BLaER1 (cell line): ENCODE measurements around the gene SEMA6D.

Source experiments
- H3K27ac ChIP-seq: shearing (Covaris generic); formaldehyde crosslinking; 2 replicates; pipeline ENCODE4 v1.8.1; 2022
- H3K27me3 ChIP-seq: shearing (Covaris generic); formaldehyde crosslinking; 2 replicates; pipeline ENCODE4 v1.8.1; 2022
- H3K36me3 ChIP-seq: shearing (Covaris generic); formaldehyde crosslinking; 2 replicates; pipeline ENCODE4 v1.8.1; 2022
- H3K4me1 ChIP-seq: shearing (Covaris generic); formaldehyde crosslinking; 2 replicates; pipeline ENCODE4 v1.8.1; 2022
- H3K4me2 ChIP-seq: shearing (Covaris generic); formaldehyde crosslinking; 2 replicates; pipeline ENCODE4 v1.8.1; 2022
- H3K4me3 ChIP-seq: shearing (Covaris generic); formaldehyde crosslinking; 2 replicates; pipeline ENCODE4 v1.8.1; 2022
- H3K9ac ChIP-seq: shearing (Covaris generic); formaldehyde crosslinking; 2 replicates; pipeline ENCODE4 v1.8.1; 2022
- H3K9me3 ChIP-seq: shearing (Covaris generic); formaldehyde crosslinking; 2 replicates; pipeline ENCODE4 v1.8.1; 2022
- H4K20me1 ChIP-seq: shearing (Covaris generic); formaldehyde crosslinking; 2 replicates; pipeline ENCODE4 v1.8.1; 2022
- Cebpa-rat ChIP-seq: shearing (Covaris generic); IDR thresholded peaks from 2 replicates; pipeline ENCODE4 v1.8.1; 2022

SEMA6D gene

DNA sequence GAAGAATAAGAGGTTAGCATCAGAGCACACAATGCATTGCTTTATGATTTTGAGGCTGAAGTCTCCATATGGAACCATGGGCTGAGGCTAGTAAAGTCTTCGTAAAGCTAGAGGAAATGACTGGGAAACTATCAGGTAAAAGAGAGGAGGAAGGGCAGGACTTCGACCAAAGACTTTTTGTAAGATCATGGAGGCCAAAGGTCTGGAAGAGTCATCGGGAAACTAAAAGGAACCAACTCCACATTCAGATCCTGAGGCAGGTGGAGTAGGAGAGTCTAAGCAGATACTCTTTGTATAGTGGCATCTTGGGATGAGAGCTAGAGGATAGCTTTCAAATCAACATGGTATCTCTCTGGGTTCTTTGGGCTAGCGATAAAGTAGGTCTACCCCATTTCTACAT is 36.3 kb downstream of the SEMA6D start:
- Histone ChIP-seq H3K36me3 (no peaks in the 10 kb centered on the region), H3K27me3 (no peaks in the 10 kb centered on the region), H3K27ac (no peak overlapping the region), H3K9ac (no peak overlapping the region), H3K4me2 (no peak overlapping the region), H3K9me3 (peaks cover 8% of the 10 kb centered on the region; the same call in 1 of the 2 replicates), H4K20me1 (no peaks in the 10 kb centered on the region), H3K4me3 (no peak overlapping the region), H3K4me1 (peaks cover 6% of the 10 kb centered on the region; the same call in 1 of the 2 replicates)
- no peak for TF ChIP-seq Cebpa-rat

DNA sequence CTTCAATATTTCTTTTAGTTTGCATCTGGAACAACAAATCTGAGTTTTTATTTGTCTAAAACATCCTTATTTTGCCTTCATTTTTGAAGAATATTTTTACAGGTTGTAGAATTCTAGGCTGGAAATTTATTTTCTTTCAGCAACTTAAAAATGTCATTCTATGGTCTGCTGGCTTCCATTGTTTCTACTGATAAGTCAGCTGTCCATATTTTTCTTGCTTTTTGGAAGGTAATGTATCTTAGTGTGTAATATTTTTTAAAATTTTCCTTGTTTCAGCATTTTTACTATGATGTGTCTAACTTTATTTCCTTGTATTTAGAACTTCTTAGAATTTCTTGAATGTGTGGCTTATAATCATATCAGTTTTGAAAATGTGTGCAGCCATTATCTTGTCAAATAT is 37.0 kb downstream of the SEMA6D start:
- Histone ChIP-seq H3K36me3 (no peaks in the 10 kb centered on the region), H3K4me2 (no peak overlapping the region), H3K9me3 (peaks cover 8% of the 10 kb centered on the region; the same call in 1 of the 2 replicates), H3K4me1 (peaks cover 6% of the 10 kb centered on the region; the same call in 1 of the 2 replicates), H3K27ac (no peak overlapping the region), H3K27me3 (no peaks in the 10 kb centered on the region), H3K4me3 (no peak overlapping the region), H3K9ac (no peak overlapping the region), H4K20me1 (no peaks in the 10 kb centered on the region)
- TF ChIP-seq Cebpa-rat, result no peak

DNA sequence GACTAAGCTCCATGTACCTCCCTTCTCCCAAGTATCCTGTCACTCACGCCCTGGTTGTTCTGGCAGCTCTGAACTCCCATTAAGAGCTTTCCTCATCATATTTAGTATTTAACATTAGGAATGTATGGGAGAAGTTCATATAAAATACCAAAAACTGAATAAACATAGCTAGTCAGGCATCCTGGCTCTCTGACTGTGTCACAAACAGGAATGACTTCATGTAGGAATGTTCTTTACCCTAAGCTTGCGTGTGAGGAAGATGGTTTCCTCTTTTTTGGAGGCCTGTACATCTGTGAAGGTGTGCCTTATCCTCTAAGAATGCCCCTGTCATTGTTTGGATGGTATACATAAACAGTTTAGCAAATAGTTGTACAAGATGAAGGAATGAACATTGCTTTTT is 38.6 kb downstream of the SEMA6D start:
- H3K4me3 ChIP-seq, result no peak overlapping the region
- no peak overlapping the region for H3K27ac ChIP-seq
- peaks cover 8% of the 10 kb centered on the region; the same call in 1 of the 2 replicates for H3K9me3 ChIP-seq
- no peaks in the 10 kb centered on the region for H4K20me1 ChIP-seq
- no peak overlapping the region for H3K9ac ChIP-seq
- no peaks in the 10 kb centered on the region for H3K27me3 ChIP-seq
- no peak overlapping the region for H3K4me2 ChIP-seq
- no peaks in the 10 kb centered on the region for H3K36me3 ChIP-seq
- TF ChIP-seq Cebpa-rat, result no peak
- H3K4me1 ChIP-seq, result peaks cover 6% of the 10 kb centered on the region; the same call in 1 of the 2 replicates

DNA sequence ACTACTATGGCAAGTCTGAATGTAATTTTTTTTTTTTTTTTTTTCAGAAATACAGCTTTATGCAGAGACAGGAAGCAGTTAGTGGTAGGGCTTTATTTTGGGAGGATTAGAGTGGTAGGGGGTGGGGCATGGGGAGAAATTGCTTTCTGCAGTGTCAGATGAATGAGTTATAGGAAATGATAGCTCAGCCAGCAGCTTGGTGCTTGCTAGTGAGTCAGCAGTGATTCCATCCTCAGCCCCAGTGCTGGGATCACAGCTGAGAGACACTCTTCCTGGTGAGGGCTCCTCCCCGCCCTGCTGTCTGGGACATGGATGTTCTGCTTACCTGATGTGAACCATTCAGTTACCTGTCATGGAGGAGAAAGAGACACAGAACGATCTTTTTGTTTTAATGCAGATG is 39.6 kb downstream of the SEMA6D start:
- H3K36me3 ChIP-seq, result no peaks in the 10 kb centered on the region
- H3K9ac ChIP-seq, result no peak overlapping the region
- H3K4me1 ChIP-seq, result peaks cover 6% of the 10 kb centered on the region; the same call in 1 of the 2 replicates
- H3K9me3 ChIP-seq, result peaks cover 8% of the 10 kb centered on the region; the same call in 1 of the 2 replicates
- no peaks in the 10 kb centered on the region for H4K20me1 ChIP-seq
- no peak for TF ChIP-seq Cebpa-rat
- H3K4me2 ChIP-seq, result no peak overlapping the region
- no peaks in the 10 kb centered on the region for H3K27me3 ChIP-seq
- no peak overlapping the region for H3K27ac ChIP-seq
- no peak overlapping the region for H3K4me3 ChIP-seq

GRCh38 chr15:47757331-47757730 is 40.0 kb downstream of the SEMA6D start:
- Histone ChIP-seq H3K4me1 (peaks cover 6% of the 10 kb centered on the region; the same call in 1 of the 2 replicates), H3K27ac (no peak overlapping the region), H3K9ac (no peak overlapping the region), H3K27me3 (no peaks in the 10 kb centered on the region), H4K20me1 (no peaks in the 10 kb centered on the region), H3K4me3 (no peak overlapping the region), H3K9me3 (peaks cover 8% of the 10 kb centered on the region; the same call in 1 of the 2 replicates), H3K4me2 (no peak overlapping the region), H3K36me3 (no peaks in the 10 kb centered on the region)
- TF ChIP-seq Cebpa-rat, result no peak

DNA sequence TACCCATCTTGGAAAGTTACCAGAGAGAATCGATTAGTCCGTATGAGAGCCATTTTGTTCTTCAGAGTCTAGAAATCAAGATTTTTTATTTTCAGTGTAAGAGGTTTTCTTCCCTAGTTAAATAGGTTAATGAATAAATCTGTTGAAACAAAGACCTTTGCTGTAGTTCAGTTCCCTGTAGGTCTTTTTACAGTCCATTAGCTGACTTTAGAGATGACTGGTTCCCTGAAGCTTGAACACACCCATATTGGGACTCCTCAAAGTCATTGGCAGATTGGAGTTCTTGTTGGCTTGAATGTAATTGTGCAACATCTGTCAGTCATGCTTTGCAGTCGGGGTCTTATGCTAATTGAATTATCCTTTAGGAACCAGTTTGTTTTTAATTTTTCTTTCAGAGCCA is 45.3 kb downstream of the SEMA6D start:
- H3K9ac ChIP-seq, result no peak overlapping the region
- no peaks in the 10 kb centered on the region for H3K9me3 ChIP-seq
- no peaks in the 10 kb centered on the region for H4K20me1 ChIP-seq
- no peaks in the 10 kb centered on the region for H3K27me3 ChIP-seq
- H3K4me3 ChIP-seq, result no peak overlapping the region
- no peak overlapping the region for H3K4me2 ChIP-seq
- H3K4me1 ChIP-seq, result no peaks in the 10 kb centered on the region
- no peaks in the 10 kb centered on the region for H3K36me3 ChIP-seq
- no peak overlapping the region for H3K27ac ChIP-seq
- TF ChIP-seq Cebpa-rat, result no peak

GRCh38 chr15:47764666-47765065 is 47.4 kb downstream of the SEMA6D start:
- Histone ChIP-seq H3K9me3 (no peaks in the 10 kb centered on the region), H3K4me3 (no peak overlapping the region), H3K4me2 (no peak overlapping the region), H3K4me1 (no peaks in the 10 kb centered on the region), H3K36me3 (no peaks in the 10 kb centered on the region), H3K27ac (no peak overlapping the region), H3K27me3 (no peaks in the 10 kb centered on the region), H3K9ac (no peak overlapping the region), H4K20me1 (no peaks in the 10 kb centered on the region)
- no peak for TF ChIP-seq Cebpa-rat

DNA sequence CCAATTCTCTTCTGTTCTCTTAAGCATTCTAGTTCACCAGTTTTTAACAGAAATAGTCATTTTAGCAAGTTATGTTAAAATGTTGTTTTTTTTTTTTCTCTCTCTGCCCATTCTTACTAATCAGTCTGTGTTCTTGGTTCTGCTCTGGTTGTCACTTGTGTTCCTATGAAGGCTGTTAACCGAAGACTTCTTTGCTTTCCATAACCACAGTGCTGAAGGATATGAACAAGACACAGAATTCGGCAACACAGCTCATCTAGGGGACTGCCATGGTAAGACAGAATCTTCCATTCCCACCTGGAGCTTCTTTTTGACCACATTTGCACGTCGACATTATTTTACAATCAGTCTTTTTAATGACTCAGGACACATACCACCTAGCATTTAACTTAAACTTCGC is 49.1 kb downstream of the SEMA6D start:
- no peaks in the 10 kb centered on the region for H4K20me1 ChIP-seq
- no peak overlapping the region for H3K27ac ChIP-seq
- H3K36me3 ChIP-seq, result no peaks in the 10 kb centered on the region
- H3K4me2 ChIP-seq, result no peak overlapping the region
- no peaks in the 10 kb centered on the region for H3K4me1 ChIP-seq
- no peaks in the 10 kb centered on the region for H3K9me3 ChIP-seq
- TF ChIP-seq Cebpa-rat, result no peak
- no peak overlapping the region for H3K4me3 ChIP-seq
- no peak overlapping the region for H3K9ac ChIP-seq
- no peaks in the 10 kb centered on the region for H3K27me3 ChIP-seq

DNA sequence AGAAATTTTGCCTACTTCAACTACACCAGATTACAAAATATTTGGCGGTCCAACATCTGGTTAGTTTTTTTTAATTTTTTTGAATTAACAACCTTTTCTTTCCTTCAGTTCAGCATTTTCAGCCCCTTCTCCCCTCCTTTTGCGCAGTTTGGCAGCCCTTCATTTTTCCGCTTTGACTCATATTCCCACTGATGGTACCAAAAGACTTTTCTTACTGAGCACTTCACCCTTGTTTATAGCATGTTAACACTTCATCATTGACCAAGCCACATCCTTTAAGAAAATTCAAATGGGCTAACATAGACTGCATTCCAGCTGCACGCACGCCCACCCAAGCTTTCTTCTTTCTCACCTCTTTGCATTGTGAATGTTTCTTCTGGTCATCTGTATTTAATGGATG is 49.7 kb downstream of the SEMA6D start:
- Histone ChIP-seq H3K36me3 (no peaks in the 10 kb centered on the region), H3K27me3 (no peaks in the 10 kb centered on the region), H3K4me1 (no peaks in the 10 kb centered on the region), H3K9me3 (no peaks in the 10 kb centered on the region), H4K20me1 (no peaks in the 10 kb centered on the region), H3K4me2 (no peak overlapping the region), H3K4me3 (no peak overlapping the region), H3K27ac (no peak overlapping the region), H3K9ac (no peak overlapping the region)
- no peak for TF ChIP-seq Cebpa-rat

DNA sequence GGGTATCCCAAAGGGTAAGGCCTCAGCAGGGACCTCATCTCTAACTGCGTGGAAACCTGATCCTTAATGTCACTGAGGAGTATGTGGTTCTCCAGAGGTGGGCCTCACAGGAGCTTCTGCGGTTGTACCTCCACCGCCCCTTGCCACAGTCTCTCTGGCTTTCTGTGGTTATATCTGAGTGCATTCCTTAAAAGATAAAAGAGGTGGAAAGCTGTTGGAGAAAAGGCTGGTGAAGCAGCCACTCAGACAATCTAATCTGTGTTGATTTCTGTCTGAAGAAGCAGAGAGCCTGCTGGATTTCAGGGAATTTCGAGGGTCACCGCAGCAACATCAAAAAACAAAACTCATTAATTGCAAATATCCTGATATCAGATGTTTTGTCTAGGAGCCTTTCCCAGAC is 51.4 kb downstream of the SEMA6D start:
- no peaks in the 10 kb centered on the region for H3K36me3 ChIP-seq
- no peak for TF ChIP-seq Cebpa-rat

GRCh38 chr15:47769166-47769565 is 51.9 kb downstream of the SEMA6D start:
- no peak for TF ChIP-seq Cebpa-rat
- no peaks in the 10 kb centered on the region for H4K20me1 ChIP-seq
- H3K4me3 ChIP-seq, result no peak overlapping the region
- no peak overlapping the region for H3K4me2 ChIP-seq
- H3K9me3 ChIP-seq, result no peaks in the 10 kb centered on the region
- no peak overlapping the region for H3K27ac ChIP-seq
- H3K36me3 ChIP-seq, result no peaks in the 10 kb centered on the region
- no peaks in the 10 kb centered on the region for H3K4me1 ChIP-seq
- no peaks in the 10 kb centered on the region for H3K27me3 ChIP-seq
- H3K9ac ChIP-seq, result no peak overlapping the region

More for the DNA sequence above, 51.4 kb downstream of the SEMA6D start:
- no peaks in the 10 kb centered on the region for H4K20me1 ChIP-seq
- no peak overlapping the region for H3K9ac ChIP-seq
- no peaks in the 10 kb centered on the region for H3K27me3 ChIP-seq
- no peak overlapping the region for H3K4me2 ChIP-seq
- no peaks in the 10 kb centered on the region for H3K9me3 ChIP-seq
- no peaks in the 10 kb centered on the region for H3K4me1 ChIP-seq
- H3K4me3 ChIP-seq, result no peak overlapping the region
- H3K27ac ChIP-seq, result no peak overlapping the region
